Measurements from ENCODE around the gene HABP2.

- TF ChIP-seq CTCF (IDR thresholded peaks at IDR 0.05), result no peak
- no peak for TF ChIP-seq POLR2A (IDR thresholded peaks at IDR 0.05)
These were observed 14.7 kb upstream of the HABP2 start for GRCh38 chr10:113538151-113538550.
